HS-27A (cell line): ENCODE results near the gene DCP1A.
A peak's percentile ranks its signal among the peaks of the same experiment; 100 is the strongest.
"Not testable (repeated sequence)": the region's sequence is repeated elsewhere in the genome, so short reads cannot be mapped to it uniquely, and the experiment has no call there.

Experiments used
- DNase-seq: peaks from one replicate; pipeline ENCODE4 v3.0.0-alpha.2; 2012; ENCODE audit warnings: low read depth, missing footprints

DCP1A gene

DNA sequence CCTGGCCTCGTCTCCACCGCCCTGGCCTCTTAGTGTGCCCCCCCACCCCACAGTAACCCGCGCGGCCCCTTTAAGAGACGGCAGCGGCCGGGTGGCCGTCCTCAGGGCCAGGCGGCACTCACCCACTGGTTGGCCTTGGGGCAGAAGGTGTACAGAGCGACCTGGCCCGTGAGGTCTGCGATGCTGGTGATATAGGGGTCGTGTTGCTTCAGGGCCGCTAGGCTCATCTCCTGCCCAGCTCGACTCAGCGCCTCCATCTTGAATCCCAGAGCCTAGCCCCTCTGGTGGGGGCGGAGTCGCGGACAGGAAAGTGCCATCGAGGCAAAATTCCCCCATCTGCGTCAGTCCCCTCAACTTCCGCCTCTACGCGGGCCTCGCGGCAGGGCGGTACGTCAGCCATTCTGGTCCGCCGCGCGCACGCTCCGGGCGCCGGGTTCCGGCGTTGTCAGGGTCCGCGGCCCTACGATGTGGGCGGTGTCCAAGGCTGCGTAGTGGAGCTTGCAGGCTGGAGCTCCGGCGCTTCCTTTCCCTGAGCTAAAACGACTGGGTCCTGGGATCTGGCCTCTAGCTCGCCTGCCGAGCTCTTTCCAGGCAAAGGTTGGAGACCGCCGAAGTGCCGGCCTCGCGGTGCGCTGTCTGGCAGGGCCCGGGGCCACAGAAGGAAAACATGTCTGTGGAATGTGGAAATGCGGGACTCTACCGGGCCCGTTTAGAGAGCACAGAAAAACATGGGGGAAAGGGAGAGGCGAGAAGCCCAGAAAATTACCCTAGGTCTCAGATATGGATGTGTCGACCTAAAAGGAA lies at the start of gene DCP1A:
Gene DCP1A, minus strand, starts transcription at position 283 of the 804 bp plus-strand sequence. Its CDS starts 26 bp downstream, at position 257.
- peak; percentile 92 for DNase-seq

DNA sequence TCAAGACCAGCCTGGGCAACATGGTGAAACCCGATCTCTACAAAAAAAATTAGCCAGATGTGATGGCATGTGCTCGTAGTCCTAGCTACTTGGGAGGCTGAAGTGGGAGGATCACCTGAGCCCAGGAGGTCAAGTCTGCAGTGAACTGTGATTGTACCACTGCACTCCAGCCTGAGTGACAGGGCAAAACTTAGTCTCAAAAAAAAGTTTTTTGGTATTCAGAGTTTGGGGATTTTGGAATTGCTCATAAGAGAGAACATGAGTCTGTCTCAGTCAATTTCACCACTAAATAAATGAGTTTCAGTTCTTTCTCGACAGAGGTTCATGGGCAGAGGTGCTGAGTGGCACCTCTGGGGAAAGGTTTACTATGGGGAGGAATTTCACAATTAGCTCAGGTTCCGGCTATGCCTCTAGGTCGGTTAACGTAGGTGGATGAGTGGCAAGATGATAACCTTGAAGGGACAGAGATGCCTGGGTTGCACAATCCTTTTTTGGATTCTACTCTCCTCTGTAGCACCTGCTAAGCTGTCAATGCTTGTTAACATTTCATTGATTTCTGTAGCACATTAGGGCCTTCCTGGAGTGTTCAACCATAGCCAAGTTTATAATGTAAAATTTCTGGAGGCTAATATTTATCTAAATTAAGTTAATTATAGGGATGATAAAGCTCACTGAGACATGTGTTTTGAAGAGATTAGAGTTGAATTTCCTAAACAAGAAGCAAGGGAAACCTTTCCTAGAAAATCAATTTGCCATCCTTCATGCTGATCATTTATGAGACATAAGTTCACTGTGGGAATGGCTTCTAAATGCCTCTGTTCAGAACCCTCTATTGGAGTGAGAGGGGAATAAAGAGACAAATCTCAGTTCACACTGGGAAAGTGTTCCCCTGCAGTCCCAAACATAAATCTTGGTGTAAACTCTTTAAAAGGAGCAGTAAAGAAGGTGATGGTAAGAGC lies 37.4 kb upstream of the DCP1A start:
- no peak for DNase-seq

DNA sequence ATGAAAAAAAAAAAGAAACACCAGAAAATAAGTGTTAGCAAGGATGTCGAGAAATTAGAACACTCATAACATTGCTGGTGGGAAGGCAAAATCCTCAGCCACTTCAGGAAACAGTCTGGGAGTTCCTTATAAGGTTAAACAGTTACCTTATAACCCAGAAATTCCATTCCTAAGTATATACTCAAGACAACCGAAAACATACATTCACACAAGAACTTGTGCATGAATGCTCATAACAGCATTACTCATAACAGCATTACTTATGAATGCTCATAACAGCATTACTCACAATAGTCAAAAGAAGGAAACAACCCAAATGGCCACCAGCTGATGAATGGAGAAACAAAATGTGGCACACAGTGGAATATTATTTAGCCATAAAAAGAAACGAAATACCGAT lies 34.8 kb upstream of the DCP1A start:
- DNase-seq, result peak; percentile 1

DNA sequence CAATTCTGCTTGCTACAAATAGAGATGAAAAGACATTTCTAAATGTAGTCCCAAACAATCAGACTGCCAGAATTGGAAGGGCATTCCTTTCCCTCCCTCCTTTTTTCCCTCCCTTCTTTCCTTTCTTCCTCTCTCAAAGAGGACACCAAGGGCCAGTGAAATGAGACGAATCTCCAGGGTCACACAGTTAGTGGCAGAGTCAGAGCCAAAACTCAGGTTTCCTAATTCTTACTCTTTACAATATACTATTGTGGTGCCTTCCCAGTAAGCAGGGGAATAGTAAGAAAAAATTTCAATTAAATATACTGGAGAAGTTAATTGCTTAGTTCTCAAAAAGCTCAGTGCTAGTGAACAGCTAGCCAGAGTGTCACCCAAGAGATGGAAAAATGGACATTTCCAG lies 33.0 kb upstream of the DCP1A start:
- DNase-seq, result no peak

DNA sequence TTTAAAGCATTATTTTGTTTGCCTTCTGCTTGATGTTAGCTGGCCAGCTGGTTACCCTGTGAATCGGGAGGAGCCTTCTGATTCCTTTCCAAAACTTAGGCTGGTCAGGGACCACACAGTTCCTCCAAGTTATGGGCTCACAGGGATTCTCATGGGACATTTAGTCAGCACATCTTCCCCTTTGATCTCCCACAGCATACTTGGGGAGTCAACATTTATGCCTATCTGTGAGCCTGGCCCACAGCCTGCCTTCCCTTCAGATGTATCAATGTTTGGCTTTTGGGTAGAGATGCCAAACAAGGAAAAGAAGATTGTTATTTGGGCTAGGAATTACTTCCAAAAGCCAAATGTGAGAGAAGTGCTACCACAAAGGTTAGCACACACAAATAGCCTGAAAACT lies 32.6 kb upstream of the DCP1A start:
- DNase-seq, result no peak

DNA sequence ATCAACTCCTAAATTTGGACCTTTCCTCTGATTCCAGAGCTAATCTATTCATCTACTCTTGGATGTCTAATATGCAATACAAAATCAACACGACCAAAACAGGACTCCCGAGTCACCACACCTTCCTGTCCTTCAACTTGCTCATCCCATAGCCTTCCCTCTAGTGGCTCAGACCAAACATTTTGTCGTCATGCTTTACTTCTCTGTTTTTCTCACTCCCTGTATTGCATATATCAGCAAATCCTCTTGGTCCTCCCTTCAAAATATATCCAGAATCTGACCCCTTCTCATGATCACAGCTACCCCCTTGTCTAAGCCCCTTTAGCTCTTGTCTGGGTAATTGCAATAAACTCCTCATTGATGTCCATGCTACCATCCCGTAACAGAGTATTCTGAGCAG lies 30.5 kb upstream of the DCP1A start:
- no peak for DNase-seq

DNA sequence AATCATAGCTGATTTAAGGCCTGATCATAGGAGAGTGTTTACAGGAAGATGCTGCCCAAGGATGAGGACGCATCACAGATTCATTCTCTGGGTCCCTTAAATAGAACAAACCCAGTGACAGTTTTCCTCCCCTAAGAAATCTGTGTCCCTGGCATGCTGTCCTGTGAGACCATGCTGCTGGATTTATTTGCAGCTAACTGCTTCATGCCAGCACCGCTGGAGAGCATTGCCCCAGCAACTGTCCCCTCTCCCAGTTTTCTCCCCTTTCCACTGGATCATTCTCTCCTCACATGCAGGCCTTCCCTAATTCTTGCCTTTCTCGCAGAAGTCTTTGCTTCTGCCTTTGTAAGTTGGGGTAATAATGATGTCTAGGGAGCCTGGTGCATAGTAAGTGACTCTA lies 29.3 kb upstream of the DCP1A start:
- DNase-seq, result no peak

DNA sequence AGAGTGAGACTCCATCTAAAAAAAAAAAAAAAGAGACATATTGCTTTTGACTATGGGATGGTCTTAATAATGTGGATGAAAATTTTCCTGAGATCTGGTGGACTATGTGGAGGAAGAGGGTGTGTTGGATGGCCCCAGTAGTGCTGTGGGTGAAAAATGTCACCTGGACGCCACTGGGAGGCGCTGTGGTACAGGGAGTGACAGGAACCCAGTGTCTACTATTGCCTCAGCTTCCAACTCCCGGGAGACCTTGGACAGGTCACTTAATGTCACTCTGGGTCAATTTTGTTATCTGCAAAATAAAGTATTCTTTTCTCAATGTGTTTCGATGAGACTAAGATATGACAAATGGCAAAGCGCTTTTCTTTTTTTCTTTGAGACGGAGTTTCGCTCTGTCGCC lies 27.7 kb upstream of the DCP1A start:
- DNase-seq, result no peak

DNA sequence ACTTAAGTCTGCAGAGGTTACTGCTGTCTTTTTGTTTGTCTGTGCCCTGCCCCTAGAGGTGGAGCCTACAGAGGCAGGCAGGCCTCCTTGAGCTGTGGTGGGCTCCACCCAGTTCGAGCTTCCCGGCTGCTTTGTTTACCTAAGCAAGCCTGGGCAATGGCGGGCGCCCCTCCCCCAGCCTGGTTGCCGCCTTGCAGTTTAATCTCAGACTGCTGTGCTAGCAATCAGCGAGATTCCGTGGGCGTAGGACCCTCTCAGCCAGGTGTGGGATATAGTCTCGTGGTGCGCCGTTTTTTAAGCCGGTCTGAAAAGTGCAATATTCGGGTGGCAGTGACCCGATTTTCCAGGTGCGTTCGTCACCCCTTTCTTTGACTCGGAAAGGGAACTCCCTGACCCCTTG lies 23.4 kb upstream of the DCP1A start:
- not testable (repeated sequence) for DNase-seq

DNA sequence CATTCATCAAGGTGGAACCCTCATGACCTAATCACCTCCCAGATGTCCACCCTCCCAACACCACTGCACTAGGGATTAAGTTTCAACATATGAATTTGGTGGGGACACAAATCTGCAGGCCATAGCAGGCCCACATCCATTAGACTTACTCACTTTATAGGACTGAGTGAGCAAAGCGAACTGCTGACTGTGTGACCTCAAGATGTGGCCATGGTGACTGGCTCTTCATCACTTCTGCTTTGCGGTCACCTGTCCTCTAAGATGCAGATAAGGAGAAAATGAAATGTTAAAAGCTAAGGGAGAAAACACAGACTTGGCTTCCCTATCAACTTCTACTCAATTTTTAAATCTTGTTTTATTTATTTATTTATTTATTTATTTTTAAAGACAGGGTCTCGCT lies 14.5 kb upstream of the DCP1A start:
- no peak for DNase-seq

DNA sequence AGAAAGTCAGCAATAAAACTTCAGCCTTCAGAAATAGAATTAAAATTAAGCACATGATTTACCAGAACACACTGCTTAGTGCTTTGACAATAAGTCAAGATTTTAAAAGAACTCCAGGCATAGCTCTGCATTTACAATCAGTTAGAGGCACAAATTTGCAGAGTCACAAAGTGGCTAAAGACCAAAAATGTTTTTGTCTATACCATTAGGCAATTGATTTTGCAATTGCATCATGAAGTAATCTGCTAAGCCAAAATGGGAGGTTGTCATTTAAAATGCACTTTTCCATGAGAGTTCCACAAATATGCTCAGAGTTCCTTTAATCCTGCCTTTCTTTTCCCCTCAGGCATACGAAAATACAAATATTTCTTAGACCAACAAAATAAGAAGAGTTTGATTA lies 10.1 kb upstream of the DCP1A start:
- DNase-seq, result no peak

DNA sequence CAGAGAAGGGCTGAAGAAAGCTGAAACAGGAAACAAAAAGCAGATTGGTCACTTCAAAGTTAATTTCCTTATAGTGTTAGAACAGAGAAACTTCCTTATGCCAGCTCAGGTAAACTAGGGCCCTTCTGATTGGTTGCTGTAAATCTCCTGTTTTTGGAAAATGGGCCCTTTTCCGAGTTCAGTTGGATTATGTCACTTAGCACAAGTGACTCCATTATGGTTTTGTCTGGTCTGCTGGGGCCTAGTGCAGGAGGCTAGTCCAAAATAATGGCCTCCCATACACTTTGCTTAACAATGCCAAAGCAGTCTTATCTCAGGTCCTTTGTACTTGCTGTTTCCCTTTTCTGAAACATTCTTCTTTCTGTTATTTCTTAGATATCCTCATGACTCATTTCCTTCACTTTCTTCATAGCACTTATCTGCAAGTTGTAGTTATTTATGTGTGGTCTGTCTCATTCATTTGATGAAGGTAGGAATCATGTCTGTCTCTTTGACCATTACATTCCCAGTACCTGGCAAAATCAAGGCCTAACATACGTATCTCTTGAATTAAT lies 7.7 kb upstream of the DCP1A start:
- DNase-seq, result no peak

DNA sequence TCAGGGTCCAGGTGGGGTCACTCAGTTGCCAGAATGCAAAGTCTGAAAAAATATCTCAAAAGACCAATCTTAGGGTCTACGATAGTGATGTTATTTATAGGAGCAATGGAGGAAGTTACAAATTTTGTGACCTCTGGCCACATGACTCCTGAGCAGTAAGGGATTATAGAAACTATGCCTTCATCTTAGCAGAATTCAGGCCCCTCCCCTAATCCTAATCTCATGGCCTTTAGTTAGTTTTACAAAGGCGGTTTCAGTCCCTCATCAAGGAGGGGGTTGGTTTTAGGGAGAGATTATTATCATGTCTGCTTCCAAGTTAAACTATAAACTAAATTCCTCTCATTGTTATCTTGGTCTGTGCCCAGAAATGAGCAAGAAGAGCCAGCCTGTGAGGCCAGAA lies 5.9 kb upstream of the DCP1A start:
- no peak for DNase-seq

DNA sequence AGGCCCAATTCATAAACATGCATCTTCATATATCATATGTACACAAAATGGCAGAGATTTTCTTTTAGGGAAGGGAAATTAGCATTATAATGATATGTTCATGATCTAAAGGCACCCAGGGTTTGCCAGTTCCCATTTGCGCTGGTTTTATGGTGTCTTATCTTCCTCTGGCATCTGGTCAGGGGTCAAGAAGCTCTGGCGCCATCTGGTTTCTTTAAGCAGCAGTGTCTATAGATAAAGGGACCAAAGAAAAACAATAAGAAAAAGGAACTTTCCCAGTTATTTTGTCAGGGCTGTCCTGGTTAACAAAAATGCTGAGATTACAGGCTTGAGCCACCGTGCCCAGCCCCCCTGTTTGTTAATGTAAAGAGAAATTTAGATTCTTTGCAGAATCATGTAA lies 3.3 kb upstream of the DCP1A start:
- DNase-seq, result no peak

DNA sequence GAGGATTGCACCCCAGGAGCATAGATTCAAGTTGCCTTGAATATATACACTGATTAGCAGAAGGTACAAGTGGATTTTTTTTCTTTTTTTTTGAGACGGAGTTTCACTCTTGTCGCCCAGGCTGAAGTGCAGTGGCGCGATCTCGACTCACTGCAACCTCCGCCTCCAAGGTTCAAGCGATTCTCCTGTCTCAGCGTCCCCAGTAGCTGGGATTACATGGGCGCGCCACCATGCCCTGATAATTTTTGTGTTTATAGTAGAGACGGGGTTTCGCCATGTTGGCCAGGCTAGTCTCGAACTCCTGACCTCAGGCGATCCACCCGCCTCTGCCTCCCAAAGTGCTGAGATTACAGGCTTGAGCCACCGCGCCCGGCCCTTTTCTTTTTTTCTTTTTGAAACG lies 775 bp upstream of the DCP1A start:
- DNase-seq, result not testable (repeated sequence)

DNA sequence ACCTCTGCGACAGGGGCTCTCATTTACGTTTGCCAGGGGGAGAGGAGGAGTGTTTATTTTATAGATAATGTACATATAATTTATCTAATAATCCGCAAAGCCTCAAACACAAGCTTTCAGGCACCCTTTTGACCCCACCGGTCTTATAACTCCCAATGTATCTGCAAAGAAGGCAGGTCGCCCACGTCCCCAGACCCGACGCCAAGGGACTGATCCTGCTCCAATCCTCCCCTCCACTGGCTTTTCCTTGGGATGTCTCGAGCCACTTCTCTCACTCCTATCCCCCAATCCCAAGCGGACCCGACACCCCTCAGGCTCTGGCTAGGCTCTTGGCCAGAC lies 452 bp downstream of the DCP1A start:
- no peak for DNase-seq

DNA sequence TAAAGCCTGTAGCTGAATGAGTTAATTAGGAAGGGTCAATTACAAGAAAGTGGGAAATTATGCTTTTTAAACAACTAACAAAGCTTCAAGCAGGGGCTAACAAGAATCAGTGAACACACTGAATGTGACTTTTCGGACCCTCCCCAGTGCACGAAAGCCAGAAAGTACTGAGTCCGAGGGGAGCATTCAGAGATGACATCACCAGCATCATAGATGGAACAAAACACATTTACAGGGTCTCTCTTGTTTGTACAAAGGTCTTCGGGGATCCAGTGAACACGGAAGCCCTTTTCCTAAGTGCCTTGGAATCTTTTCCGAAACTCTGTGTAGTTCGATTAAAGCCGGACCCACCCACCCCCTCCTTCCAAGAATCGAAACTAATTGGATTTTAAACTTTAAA lies 829 bp downstream of the DCP1A start:
- no peak for DNase-seq

DNA sequence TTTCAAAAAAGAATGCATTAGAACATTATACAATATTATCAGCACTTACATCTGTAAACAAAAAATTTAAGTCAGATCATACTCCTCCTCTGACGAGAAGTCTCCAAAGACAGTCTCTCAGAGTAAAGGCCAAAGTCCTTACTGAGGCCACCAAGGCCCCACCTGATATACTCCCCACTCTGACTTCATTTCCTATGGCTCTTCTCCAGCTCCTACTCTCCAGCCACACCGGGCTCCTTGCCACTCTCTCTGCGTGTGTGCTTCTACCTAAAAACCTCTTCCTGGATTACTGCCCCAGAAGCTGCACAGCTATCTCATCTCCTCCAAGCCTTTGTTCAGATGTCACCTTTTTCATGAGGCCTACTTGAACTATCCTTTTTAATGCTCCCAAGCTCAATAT lies 5.0 kb downstream of the DCP1A start:
- DNase-seq, result no peak

DNA sequence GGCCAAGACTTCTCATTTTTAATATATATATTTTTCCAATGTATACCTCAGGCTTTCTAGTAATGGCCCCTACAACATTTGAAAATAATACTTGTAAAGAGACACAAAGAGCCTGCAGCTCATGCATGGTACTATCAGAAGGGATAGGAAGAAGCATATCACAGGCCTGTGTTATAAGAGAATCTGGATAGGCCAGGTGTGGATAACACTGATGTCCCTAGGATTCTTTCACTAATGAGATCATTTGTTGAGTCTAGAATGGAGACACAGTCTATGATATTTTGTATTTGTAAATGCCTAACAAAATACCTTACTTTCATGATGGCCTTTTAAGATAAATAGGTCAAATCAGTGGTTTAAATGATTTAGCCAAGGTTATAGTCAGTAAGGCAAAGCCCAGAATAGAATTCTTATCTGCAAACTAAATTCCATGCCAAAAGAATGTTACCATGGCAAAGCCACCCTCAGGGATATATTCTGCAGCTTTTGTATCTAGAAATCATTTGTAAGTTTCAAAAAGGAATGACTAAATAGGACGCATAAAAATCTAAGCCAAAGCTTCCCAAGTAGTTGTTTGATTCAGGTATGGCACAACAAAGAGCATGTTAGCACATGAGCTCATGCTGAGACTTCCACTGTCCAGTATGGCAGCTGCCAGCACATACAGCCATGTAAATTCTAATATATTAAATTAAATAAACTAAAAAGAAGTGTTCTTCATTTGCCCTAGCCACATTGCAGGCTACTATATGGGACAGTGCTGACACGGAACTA lies 10.0 kb downstream of the DCP1A start:
- DNase-seq, result no peak

DNA sequence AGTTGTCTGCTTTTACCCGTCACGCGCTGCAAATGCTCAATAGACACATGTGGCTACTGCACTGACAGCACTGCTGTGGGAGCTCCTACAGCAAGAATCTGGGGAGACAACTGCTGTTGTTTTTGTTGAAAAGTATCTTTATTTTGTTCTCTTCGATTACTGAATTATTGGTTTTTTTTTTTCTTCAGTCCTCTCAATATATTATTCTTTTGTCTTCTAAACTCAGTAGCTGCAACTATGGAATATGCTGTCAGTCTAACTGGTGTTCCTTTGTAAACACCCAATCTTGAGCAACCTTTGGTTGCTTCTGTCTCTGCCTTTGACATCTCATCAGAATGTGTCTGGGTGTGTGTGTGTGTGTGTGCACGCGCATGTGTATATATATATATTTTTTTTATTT lies 12.6 kb downstream of the DCP1A start:
- no peak for DNase-seq

DNA sequence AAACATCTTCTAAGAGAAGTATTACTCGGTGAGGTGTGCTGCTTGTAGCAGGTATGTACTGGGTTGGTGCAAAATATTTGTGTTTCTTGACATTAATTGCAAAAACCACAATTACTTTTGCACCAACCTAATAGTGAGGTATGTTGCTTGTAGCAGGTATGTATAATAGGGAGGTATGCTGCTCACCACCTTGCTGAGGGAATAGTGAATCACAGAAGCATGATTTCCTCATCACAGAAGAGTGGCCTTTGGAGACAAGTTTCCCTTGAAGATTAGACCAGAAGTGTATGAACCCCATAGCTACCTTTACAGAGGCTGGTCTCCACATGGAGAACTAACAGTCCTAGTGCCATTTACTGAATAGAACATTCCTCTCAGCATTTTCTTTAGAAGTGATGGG lies 15.5 kb downstream of the DCP1A start:
- no peak for DNase-seq

DNA sequence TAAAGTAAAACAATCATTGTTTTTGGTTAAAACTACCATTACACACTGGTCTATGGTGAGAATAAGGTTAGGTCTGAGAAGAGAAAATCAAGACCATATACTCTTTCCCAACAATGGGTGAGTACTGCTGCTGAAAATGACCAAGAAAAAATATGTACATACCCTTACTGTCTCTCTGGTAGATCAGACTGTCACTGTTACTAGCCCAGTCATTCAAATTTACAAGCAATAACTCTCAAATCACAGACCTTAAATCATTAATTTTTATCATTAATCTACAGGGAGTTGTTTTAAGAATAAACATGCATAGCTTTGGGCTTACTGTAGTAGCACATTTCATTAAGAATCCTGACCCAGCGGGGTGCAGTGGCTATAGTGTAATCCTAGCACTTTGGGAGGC lies 17.4 kb downstream of the DCP1A start:
- DNase-seq, result no peak
